HCT116 (cell line): ENCODE data around the gene NAT9.

Source experiments
- CEBPB ChIP-seq: IDR thresholded peaks from 2 replicates; pipeline ENCODE4 v1.6.1; 2012; ENCODE audit warnings: low read depth
- CTCF ChIP-seq, 3 experiments: fragments of 200-600 bp in 1 of 3; sonication (generic) in 1 of 3; IDR thresholded peaks in 2 of 3; conservative IDR thresholded peaks in 1 of 3; 2 replicates each; pipeline ENCODE4 v1.5.1; 2012 to 2017; ENCODE audit warnings: low read depth in 2 of 3, low read length in 2 of 3, antibody characterized with exemption in 1 of 3, borderline replicate concordance in 1 of 3, control low read depth in 1 of 3, mild to moderate bottlenecking in 1 of 3, mixed read lengths in 1 of 3, mixed run types in 1 of 3, moderate library complexity in 1 of 3; ENCODE audit not compliant: insufficient read depth in 1 of 3
- EGR1 ChIP-seq: IDR thresholded peaks from 2 replicates; pipeline ENCODE4 v1.6.1; 2012; ENCODE audit warnings: low read depth
- MAX ChIP-seq: IDR thresholded peaks from 2 replicates; pipeline ENCODE4 v1.6.1; 2012
- REST ChIP-seq: IDR thresholded peaks from 2 replicates; pipeline ENCODE4 v1.6.1; 2012; ENCODE audit warnings: low read depth

GRCh38 chr17:74749279-74750038 is 26.7 kb downstream of the NAT9 start:
- TF ChIP-seq CTCF (IDR thresholded peaks at IDR 0.05 in 2 of 3, conservative IDR thresholded peaks at IDR 0.05 in 1 of 3; ENCODE audit: borderline replicate concordance in 1 of 3, insufficient read depth in 1 of 3, low read depth in 2 of 3, low read length in 2 of 3): no peak
- no peak for TF ChIP-seq REST
- TF ChIP-seq EGR1: no peak
- no peak for TF ChIP-seq MAX
- TF ChIP-seq CEBPB: no peak
